Subcutaneous adipose tissue (tissue), 4 donors: ENCODE measurements around the gene PATE3. TPM values are rescaled to one million over a fixed set of nuclear protein-coding genes. Genes with fewer than 3 reads are reported as not detected.

Experiments
- total RNA-seq, 4 donors: library from RNA; depleted of rRNA; stranded (reverse); fragments of >200 nt; gene quantifications; one replicate each; pipeline ENCODE4 v1.1.0, GENCODE V29; 2016
- TF ChIP-seq, protein P1 (sequence below): fragments of 450-650 bp; IDR thresholded peaks from one replicate; pipeline ENCODE4 v1.5.1; 2016; ENCODE audit warnings: low read depth, mild to moderate bottlenecking, control low read depth, antibody characterized with exemption, moderate library complexity

PATE3 gene
- total RNA-seq, 4 donors from 2014 or later = not detected

DNA sequence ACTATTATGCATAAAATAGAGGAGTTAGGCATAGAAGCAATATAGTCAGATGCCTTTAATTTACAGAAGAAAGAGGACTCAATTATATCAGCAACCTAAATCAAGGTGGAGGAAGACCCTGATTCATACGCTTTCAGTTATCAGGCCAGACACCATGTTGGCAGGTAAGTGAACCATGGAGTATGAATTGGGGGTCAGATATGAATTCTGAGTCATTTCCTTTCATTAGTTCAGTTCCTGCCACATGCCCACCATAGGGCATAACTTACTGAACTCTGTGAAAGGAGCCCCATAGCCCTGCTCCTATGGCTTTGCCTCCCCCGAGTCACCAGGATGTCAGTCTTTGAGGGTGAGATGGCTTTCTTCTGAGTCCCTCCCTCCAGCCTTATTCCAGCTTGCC lies 24.4 kb upstream of the PATE3 start:
- TF ChIP-seq, protein P1, sequence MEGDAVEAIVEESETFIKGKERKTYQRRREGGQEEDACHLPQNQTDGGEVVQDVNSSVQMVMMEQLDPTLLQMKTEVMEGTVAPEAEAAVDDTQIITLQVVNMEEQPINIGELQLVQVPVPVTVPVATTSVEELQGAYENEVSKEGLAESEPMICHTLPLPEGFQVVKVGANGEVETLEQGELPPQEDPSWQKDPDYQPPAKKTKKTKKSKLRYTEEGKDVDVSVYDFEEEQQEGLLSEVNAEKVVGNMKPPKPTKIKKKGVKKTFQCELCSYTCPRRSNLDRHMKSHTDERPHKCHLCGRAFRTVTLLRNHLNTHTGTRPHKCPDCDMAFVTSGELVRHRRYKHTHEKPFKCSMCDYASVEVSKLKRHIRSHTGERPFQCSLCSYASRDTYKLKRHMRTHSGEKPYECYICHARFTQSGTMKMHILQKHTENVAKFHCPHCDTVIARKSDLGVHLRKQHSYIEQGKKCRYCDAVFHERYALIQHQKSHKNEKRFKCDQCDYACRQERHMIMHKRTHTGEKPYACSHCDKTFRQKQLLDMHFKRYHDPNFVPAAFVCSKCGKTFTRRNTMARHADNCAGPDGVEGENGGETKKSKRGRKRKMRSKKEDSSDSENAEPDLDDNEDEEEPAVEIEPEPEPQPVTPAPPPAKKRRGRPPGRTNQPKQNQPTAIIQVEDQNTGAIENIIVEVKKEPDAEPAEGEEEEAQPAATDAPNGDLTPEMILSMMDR = no peak

DNA sequence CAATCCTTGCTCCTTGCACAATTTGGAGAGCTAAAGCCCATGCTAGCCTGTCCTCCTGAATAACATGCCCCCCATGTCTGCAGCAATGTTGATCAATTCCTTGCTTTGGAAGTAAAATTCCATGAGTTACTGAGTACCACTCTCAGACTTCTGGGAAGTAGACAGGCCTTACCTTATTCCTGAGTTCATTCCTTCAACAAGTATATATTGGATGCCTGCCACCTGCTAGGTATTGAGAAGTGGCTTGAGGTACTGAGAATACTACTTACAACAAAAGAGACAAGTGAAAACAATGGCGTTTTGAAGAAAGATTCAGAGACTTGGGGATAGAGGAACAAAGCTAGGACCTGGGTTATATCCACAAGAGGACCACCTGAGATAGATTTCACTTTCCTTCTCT lies 21.7 kb upstream of the PATE3 start:
- TF ChIP-seq, protein P1 = no peak

DNA sequence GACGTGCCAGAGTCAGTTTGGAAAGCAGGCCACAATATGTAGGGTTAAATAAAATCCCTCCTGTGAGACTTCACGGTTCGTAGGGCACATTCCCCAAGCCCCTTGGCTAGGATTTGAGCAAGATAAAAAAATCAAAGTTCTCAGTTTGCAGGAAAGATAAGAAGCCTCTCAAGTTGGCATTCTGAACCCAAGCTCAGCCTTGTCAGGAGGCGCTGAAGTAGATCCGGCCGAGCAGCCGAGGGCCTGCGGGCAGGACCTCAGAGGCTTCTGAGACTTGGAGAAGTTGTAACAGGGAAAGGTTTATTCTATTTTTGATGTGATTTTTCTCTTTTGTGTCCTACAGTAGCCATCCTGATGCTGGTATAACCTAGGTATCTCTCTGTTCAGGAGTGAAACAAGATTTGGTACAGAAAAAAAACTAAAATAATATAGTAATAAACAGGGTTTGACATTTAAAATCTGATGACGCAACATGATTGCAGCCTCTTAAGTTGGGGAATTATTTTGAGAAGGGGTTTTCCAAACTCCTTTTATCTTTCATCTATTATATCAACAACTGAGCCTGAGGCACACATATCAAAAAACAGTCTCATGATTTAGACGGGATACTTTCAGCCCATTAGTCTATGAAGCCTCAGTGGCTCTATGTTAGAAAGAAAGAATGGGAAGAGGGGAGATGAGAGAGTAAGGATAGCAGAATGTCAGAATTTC lies 19.4 kb upstream of the PATE3 start:
- TF ChIP-seq, protein P1 = no peak

DNA sequence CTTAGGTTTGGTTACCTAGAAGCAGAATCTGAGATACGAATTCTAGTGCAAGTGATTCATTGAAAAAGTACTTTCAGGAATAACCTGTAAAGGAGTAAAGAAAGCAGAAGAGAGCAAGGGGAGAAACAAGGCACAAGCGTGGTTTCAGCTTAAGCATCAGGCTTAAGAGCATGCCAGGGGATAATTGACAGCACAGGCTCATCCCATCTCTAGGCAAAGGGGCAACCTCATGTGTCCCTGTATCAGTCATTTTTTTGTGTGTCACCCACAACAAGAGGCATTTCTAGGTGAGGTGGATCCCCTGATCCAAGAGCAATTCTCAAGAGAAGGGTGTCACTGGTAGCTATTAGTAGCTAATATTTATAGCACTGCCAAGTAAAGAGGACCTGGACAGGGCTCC lies 17.3 kb upstream of the PATE3 start:
- TF ChIP-seq, protein P1 = no peak

DNA sequence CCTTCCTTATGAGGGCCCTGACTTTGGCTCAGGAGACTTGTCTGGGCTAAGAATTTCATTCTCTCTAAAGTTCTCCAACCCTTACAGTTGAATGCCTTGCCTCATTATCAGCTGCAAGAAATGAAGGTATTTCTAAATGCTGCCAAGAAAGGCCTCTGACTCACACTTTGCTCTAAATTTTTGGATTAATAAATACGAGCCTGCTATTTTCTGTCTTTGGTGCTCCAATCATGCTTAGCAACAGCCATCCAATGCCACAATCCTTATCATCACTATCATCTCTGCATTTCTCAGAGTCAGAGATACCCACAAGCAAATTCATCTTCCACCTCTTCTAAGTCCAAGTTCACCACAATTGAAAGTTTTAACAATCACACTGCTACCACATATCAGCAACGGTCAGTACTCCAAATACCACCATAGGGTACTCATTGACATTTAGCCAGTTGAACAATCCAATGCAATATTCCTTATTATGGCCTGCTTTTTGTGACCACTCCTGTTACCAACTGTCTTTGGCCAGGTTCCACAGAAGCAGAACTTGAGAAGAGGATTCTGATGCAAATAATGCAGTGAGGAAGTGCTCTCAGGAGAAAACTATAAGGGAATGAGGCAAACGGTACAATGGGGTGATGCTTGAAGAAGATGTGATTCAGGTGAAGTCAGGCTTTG lies 15.0 kb upstream of the PATE3 start:
- TF ChIP-seq, protein P1 = no peak

DNA sequence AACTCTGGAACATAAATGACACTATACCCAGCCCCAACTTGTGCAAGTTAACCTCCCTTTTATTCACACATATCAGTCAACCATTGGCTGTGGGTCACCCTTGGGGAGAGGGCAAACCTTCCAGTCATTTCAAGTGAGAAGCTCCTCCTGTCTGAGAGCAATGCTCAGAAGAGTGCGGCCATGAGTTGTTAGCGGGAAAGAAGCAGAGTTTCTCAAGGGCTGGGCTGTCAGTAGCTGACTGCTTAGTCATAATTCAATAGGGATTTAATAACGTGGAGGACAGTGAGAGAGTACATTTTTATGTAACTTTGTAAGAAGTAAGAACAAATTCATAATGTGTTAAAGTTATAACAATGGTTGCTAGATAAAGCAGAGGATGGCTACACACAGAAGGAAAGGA lies 14.4 kb upstream of the PATE3 start:
- TF ChIP-seq, protein P1 = no peak

DNA sequence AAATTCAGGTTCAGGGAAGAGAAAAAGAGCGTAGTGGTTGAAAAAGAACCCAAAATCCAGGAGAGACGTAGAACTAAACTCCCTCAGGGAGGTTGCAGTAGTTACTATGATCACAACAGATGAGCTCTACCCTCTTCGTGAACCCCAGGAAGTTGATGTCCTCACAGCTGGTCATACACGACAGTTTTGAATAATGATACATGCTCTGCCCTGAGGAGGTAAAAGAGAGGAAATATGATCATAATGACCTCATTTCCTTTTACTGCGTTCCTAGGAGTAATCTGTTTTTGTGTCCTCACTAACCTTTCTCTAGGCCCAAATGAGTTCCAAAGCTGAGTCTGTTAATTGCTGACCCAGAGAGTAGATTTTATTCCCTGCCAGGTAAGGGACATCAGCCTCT lies 10.6 kb upstream of the PATE3 start:
- TF ChIP-seq, protein P1 = no peak
